DMS53 treated with DMSO at 0.1 percent for 48 hours (cell line): ENCODE results near the gene CYB5B.

Source experiments
- DNase-seq: peaks from one replicate; lab custom pipeline; 2025; ENCODE audit not compliant: unreplicated experiment; lab: John Stamatoyannopoulos, UW

The CYB5B gene, protein sequence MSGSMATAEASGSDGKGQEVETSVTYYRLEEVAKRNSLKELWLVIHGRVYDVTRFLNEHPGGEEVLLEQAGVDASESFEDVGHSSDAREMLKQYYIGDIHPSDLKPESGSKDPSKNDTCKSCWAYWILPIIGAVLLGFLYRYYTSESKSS

DNA sequence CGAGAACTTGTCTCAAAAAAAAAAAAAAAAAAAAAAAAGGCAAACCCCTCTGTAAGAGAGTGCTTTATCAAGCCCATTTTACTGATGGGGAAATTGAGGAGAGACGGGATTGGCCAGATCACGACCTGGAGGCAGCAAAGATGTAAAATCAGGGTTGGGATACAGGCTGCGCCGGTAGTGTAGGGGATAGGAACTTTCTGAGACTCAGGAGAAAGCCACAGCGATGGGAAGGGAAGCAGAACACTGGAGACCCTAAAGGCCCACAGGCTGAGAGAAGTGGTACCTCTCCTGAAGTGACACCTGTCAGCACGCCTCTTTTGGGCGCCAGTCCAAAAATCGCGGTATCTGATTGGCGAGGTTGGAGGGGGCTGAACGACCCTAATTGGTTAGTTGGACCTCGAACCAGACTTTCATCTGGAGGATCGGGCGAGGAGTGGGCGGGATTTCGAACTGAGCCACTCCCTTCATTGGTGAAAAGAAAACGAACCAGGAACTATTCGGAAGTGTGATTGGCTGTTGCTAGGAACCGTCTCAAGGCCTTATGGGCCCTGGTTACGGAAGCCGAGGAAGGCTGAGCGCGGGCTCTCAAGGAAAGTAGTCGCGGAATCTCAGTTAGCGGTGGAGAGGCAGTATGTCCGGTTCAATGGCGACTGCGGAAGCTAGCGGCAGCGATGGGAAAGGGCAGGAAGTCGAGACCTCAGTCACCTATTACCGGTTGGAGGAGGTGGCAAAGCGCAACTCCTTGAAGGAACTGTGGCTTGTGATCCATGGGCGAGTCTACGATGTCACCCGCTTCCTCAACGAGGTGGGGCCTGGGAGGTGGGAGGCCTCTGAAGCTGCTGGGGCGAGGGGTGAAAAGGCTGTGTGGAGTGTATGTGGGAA, at the start of gene CYB5B:
TSS of gene CYB5B (plus strand) at position 567 of the 882 bp plus-strand sequence. CDS start at position 632, 65 bp downstream.
- DNase-seq, result peak; percentile 97

DNA sequence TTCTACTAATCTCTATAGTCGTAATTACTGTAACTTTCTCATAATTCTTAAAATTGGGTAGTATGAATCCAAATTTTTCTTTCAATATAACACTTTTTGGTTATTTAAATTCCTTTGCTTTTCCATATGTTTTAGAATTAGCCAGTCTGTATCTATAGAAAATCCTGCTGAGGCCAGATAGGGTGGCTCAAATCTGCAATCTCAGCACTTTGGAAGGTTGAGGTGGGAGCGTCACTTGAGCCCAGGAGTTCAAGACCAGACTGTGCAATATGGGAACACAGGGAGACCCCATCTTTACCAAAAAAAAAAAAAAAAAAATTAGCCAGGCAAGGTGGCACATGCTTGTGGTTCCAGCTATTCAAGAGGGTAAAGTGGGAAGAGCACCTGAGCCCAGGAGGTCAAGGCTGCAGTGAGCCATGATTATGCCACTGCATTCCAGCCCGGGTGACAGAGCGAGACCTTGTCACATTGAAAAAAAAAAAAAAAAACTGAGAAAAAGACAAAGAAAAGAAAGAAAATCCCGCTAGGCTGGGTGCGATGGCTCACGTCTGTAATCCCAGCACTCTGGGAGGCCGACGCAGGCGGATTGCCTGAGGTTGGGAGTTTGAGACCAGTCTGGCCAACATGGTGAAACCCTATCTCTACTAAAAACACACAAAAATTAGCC, 47.9 kb upstream of the CYB5B start:
- no peak for DNase-seq

DNA sequence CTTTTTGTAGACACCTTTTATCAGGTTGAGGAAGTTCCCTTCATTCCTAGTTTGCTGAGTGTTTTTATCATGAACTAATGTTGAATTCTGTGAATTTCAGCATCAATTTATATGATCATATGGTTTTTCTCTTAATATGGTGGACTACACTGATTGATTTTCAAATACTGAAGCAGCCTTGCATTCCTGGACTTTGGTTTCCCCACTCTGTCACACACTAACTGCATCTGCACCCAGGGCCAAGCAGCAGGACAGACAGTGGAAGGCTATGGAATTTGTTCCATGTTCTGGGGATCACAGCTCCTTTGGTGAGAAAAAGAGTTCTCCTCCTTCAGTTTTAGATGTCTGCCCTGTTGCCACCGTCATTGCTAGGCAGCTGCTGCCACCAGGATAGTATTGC, 46.4 kb upstream of the CYB5B start:
- no peak for DNase-seq

DNA sequence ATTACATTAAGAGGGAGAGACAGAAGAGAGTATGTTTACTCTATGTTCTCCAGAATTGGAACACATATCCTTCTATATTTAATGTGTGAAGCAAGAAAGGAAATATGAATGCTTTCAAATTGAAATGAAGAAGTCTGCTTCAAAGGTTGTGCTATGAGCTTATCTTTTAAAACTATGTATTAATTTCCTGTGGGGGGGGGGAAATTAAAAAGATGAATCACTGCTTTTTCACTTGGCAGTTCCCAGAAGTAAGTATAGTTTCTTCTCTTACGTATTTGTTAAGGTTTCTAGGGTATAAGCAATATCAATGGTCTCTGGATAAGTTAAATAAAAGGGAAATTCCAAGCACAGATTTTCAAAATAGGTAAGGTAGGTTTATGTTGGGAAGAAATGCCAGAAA, 45.7 kb upstream of the CYB5B start:
- DNase-seq, result no peak

DNA sequence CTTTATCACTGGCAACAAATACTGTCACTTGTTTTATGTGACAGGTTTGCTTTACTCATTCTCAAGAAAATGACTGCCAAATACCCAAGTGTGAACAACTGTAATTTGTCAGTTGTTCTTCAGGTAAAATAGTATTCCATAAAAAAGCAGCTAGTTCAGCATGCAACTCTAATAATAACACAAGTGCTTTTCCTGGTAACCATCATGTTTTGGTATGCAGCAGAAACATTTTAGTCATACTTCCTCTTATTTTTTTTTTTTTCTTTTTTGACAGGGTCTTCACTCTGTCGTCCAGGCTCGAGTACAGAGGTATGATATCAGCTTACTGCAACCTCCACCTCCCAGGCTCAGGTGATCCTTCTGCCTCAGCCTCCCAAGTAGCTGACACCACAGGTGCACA, 43.2 kb upstream of the CYB5B start:
- DNase-seq, result no peak

DNA sequence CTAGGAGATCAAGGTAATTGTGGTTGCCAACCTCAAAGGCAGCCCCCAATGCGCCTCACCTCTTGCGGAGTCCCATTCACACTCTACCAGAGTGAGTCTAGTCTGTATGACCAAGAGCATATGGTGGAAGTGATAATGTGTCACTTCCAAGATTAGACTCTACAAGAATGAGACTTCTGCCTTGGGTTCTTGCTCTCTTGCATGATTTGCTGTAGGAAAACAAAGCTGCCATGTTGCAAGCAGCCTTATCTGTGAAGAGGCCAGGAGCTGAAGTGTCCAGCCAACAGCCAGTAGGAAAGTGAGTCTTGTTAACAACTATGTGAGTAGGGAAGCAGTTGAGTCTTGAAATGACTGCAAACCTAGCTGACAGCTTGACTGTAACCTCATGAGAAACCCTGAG, 42.0 kb upstream of the CYB5B start:
- no peak for DNase-seq

DNA sequence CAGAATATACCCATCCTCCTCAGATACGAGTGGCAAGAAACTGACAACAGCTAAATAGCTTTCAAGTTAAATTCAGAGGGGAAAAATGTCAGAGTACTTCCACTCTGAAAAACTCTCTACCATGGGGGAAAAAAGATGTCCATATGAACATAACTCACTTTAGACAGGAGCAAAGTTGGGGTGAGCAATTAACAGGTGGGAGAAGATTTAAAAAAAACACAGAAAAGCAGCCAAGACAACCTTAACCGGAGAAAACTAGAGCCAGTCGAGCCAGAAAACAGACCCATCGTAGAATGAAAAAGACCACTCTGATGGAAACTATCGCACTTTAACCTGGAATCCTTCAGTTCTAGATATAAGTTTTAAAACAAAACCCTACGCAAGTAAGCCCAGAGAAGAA, 39.4 kb upstream of the CYB5B start:
- no peak for DNase-seq

DNA sequence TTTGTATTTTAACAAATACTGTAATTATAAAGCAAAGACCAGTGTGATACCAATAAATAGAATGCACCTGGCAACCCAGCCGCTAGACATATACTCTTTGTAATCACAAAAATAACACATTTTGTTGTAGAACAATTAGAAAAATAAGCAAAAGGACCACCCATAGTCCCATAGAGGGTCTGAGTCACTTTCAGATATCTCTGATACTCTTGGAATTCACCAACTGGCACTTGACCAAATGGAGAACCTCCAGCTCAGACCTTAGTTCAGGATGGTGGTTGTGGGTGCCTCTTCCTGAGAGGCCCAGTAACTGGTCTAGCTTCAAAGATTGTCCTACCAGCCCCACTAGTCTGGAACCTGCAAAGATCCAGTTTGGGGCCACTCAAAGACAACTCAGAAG, 37.8 kb upstream of the CYB5B start:
- no peak for DNase-seq

DNA sequence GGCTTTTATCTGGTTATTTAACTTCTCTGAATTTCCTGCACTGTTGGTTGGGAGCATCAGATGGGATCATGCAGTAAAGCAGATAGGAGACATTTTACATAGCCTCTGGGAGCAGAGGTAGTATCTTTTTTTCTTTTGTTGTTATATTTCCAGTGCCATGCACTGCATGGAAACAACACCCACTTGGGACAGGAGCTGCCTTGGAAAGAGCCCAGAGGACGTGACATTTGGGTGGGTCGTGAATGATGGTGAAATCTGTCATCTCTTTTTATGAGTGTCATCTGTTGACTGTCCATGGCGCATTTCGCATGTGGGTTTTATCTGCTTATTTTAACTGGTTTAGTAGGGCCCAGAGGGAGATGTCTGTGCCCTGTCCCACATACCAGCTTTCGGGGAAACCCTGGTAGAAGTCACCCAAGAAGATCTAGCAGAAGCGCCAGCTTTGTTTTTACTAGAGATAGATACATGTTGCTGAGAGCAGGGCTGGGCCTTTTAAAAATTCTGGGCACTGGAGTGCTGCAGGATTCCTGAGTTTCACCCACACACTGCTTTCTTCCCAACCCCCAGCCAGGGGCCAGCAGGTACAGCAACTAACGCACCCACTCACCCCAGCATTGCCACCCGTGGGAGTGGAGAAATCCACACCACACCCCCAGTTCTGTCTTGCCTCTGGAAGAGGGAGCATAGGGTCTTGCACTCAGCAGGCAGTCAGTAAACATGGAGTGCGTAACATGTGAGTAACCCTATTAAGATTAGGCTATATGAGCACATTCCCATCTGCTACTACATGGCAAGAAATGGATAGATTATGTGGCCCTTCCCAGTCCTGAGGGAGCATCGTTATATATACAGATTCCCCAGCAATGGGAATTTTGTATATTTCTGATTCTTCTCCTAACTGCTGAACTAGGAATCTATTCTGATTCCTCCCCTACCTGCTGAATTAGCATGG, 30.2 kb upstream of the CYB5B start:
- DNase-seq, result no peak

DNA sequence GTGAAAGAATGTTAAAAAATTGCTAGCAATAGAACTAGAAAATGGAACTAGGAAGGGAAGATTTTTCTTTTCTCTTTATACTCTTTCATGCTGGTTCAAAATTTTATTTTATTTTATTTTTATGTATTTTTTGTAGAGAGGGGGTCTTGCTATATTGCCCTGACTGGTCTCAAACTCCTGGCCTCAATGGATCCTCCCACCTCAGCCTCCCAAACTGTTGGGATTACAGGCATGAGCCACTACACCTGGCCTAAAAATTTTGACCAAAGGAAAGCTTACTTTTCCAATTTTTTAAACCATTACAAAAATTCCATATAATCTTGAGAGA, 28.6 kb upstream of the CYB5B start:
- no peak for DNase-seq

DNA sequence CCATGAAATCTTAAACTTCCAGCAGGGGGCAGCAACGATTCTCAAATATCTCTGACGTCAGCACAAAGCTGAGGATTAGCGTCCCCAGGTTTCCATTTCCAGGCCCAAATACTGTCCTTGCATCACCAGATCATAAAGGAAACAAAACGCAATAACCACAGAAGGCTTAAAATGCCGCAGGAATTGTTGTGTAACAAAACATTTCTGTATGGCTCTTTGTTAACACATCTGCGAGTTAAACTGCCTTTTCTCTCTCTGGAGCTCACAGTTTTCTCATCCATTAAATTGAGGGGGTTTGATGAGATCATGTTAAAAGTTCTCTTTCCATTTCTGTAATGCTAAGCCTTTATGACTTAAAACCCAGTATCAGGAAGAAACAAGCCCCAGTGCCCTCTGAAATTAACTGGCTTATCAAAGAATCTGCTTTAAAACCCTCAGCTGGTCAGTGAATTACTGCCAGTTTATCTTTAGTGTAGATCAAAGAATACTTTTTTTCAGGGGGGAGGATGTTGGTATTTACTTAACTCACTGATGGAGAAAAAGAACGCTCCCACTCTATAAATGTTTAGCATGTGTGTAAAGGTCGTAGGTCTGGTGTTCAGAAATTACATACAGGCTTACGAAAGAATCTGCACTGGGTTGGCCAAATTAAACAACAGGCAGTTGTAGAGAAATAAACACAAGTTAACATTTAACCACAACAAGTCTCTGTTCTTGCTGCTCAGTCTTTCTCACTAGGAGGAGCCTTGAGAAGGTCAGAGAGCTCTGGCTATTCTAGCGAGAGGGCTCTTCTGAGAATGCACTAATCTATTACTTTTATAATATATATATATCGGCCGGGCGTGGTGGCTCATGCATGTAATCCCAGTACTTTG, 28.0 kb upstream of the CYB5B start:
- DNase-seq, result peak; percentile 71

DNA sequence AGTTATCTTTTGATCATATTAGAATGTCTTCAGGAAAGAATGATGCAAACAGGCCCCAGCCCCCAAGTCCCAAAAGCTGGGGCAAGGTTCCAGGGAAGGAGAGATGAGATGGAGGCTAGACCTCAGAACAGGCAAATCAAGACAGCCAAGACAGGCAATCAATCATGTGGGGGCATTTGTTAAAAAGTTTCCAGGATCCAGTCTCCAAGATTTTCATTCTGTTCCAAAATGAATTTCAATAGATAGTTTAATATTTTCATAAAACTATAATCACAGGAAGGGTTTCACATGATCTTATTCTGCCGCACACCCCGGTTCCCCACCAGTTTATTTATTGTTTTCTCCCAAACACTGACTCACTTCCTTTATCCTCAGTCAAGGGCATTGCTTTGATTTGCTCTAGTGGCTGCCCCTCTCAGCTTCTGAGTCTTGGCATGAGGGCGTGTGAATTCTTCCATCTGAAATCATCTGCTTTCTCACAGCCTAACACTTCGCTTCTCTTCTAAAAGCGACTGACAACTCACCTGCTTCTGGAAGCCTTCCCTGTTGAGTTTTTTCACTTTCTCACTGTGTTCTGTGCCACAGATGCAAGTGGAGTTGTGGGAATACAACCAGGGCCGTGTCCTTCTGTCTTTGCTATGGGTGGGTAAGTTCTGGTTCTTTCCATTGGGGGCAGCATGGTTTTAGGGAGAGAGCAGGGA, 26.4 kb upstream of the CYB5B start:
- peak; percentile 61 for DNase-seq

DNA sequence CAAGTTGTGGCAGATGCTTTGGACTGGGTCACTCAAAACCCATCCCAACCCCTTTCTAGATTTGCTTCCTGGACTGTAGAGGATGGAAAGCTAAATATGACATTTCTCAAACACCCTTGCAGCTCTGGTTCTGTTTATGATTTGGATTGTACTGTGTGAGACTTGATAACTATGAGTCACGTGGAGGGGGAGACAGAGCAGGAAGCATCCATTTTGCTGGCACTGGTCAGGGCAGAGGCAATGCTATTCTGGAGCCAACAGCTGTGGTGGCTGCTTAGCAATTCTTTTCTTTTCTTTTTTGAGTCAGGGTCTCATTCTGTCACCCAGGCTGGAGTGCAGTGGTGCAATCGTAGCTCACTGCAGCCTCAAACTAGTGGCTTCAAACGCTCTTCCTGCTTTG, 25.1 kb upstream of the CYB5B start:
- DNase-seq, result no peak

DNA sequence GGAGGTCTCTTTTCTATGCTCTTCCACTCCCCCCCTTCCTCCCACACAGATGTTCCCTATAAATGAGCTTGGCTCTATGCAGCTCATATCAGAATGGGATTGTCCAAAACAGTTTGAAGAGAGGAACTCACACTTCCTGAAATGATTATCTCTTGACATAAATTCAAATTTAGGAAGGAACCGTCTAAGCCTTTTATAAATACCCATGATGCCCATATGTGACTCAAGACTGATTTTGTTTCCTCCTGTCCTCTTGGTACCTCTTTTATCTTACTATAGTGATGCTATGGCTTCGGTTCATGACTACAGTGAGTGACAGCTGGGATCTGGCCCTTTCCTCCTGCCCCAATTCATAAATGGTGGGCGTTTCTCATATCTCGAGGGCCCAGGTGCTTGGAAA, 22.0 kb upstream of the CYB5B start:
- DNase-seq, result no peak

DNA sequence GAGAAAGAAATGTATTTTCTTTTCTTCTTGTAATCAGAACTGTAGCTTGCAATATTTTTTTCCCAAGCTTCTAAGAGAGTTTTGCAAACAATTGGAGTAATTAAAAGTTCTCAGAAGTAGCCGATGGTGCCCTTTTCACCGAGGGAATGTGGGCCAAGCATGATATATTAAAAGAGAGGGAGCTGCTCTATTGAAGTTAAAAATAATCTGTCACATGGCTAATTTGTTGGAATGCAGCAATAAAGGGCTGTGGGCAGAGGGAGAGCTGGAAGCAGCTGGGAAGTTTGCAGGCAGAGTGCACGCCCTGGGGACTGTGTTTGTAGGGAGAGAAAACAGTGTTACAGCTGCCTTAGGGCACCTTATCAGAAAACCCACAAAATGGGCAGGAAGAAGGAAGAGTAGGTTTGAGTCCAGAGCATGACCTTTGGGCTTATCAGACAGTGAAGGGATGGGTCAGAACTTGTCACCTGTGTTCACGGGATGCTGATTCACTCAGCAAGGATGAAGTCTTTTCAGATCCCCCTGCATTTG, 20.1 kb upstream of the CYB5B start:
- no peak for DNase-seq

DNA sequence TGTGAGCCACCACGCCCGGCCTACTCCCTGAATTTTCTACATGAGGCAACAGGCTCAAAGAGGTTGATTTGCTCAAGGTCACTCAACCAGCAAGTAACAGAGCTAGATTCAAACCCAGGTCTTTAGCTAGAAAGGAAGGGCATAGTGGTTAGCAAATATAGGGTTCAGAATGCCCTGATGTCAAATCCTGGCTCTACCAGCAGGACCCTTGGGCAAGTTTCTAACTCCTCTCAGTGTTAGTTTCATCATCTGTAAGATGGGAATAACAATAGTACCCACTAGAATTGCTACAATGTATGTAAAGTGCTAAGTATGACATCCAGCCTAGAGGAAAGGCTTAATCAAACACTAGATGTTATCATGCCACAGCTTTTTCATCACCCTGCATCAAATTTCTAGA, 19.1 kb upstream of the CYB5B start:
- DNase-seq, result no peak

DNA sequence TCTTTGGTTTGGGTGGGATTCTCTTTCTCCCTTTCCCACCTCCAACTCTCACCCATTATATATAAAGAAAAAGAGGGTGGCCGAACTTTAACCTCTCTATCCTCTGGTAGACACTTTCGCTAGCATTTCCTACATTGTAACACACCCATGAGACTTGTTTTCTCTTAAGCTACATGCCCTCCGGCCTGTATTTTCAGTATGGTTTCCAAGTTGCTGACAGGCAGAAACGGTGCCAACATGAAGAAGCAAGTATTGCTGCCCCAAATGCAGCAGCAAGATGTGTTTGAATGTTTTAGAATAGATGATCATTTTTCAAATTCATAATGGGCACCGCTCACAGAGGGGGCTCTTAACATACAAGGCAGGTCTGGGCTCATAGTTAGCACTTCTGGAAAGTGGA, 18.7 kb upstream of the CYB5B start:
- DNase-seq, result no peak

DNA sequence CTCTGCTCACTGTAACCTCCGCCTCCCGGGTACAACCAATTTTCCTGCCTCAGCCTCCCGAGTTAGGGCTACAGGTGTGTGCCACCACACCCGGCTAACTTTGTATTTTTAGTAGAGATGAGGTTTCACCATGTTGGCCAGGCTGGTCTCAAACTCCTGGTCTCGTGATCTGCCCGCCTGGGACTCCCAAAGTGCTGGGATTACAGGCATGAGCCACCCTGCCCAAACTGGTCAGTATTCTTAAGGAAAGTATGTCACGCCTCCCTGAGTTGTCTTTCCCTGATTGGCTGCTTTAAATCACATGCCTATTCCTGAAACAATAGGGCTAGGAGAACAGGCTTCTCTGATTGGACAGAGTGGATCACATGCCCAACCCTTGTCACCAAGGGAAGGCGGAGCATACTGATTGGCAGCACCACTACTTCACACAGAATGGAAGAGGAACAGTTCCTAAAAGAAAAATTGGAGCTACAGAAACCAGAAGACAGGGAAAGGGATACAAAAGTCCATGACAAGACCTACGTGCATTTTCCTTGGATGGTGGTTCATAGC, 17.6 kb upstream of the CYB5B start:
- no peak for DNase-seq

DNA sequence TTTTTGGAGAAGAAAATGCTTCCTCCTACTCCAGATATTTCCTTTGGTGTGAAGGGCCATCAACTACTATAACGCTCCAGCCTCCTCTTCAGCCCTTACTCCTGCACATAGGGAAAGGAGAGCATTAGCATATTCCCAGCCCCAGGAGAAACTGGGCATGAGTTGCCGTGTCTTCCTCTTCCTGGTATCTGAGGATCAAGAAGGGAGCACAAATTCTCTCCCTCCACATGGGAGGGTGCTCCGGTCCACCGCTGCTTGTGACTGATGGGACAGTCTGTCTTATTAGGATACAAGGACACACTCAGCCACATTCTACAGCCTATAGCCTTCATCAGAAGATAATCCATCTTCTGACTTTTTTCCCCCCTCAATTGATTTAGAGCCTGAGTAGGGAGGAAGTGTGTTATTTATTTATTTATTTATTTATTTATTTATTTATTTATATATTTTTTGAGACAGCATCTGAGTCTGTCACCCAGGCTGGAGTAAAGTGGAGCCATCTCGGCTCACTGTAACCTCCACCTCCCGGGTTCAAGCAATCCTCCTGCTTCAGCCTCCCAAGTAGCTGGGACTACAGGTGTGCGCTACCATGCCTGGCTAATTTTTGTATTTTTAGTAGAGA, 16.6 kb upstream of the CYB5B start:
- DNase-seq, result no peak
